ENCODE measurements around the gene HK1.

GRCh38 chr10:69389827-69390490, 111.7 kb downstream of the HK1 start:
- no peak for TF ChIP-seq CTCF (IDR thresholded peaks at IDR 0.05)
- TF ChIP-seq EZH2 (IDR thresholded peaks at IDR 0.05; ENCODE audit: borderline replicate concordance, insufficient read depth, low read depth, low read length, poor library complexity, severe bottlenecking), result no peak
